ENCODE results near the gene ADK.
"Not testable (repeated sequence)": the region's sequence is repeated elsewhere in the genome, so short reads cannot be mapped to it uniquely, and the experiment has no call there.

ADK gene

GRCh38 chr10:74145133-74145532 lies 5.9 kb upstream of the ADK start:
- DNase-seq (ENCODE audit: low read depth in 2 of 2) = no peak

- DNase-seq (ENCODE audit: low read depth in 2 of 2) = not testable (repeated sequence)
Measured at GRCh38 chr10:74146980-74147379, 4.0 kb upstream of the ADK start.

DNA sequence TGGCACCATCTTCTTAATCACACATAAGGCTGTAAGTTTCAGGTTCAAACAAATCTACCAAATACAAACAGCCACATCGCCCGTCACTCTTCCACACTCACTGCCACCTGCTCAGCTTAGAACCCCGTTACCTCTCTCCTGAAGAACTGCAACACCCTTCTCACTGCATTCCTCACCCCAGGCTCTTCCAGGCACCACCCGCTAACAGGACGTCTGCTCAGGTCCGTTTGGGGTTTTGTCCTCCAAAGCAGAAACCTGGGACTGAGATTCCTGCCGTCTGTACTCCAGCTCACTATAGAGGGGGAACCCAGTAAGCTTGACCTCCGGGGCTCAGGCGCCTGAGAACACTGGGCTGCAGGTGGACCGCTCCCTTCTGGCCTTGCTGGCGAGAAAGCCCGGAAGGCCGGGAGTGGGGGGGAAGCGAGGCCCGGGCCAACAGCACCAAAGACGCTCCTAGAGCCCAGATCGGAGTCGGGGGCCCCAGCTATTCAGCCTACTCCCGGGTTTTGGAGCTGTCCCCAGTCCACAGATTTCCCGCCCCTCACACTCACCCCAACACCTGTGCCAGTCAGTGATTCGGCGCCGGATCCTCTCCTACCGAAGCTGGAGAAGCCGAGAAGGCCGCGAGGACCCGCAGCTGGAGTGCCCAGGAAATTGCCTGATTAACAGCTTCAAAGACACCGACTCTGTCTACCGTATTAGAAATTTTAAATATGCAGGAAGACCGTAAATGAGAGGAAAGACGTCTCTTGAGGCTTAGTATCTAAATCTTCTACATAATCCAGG lies 624 bp upstream of the ADK start, which contains the start of gene AP3M1:
Gene AP3M1, minus strand, starts transcription at position 625 of the 786 bp plus-strand sequence. CDS start 12,449 bp downstream, outside the sequence.
- DNase-seq (ENCODE audit: low read depth in 2 of 2) = peak; percentile 57 to 68

DNA sequence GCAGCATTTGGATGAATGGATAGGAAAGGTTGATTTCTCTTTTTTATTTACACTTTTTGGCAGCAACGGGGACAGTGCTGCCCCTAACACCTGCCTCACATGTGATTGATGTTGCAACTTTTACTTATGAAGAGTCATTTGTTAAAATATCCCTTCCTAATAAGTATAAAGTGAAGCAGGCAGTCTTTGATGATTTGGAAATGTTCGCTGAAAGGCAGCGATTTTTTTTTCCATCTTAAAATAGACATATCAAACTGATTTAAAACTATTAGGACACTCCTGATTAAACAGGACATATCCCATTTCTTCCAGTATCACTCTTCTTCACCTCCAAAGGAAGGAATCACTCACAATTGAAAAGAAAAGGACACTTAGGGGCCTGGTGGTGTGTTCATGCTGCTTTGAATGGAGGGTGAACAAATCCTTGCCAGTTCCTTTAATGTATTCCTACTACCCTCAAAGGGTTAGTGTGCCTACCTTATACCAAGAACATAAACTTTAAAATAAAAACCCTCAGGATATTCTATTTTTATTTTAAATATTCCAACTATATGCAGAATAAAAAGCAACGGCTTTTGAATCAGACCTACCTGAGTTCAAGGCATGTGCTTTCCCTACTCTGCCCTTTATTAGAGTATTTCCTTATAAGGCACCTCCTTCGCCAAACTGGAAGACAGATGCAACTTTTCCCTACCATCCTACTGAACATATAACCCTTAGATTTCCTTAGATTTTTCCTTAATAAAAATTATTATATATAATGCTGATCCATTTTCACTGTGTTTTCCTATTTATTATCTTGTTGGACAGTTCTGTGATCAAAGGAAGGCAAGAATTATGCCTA lies 1.1 kb downstream of the ADK start:
- no peak for DNase-seq (ENCODE audit: low read depth in 2 of 2)

GRCh38 chr10:74153123-74153522 lies 2.1 kb downstream of the ADK start:
- no peak for DNase-seq (ENCODE audit: low read depth in 2 of 2)

DNA sequence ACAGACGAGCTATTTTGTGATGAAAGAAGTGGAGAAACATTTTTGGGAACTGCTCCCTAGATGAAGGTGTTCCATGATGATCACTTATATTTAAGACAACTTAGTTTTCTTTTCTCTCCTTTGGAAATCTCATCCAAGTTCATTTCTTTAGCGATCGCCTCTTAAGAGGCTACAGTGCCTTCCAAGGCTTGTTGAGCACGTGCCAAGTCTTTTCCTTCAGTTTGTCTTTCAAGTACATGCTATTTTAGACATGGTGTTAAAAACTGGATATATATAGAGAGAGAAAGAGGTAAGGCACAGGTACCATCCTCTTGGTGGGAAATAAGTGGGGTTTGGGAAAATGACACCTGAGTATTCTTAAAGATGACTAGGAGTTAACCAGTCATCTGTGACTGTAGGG lies 2.7 kb downstream of the ADK start:
- DNase-seq (ENCODE audit: low read depth in 2 of 2) = no peak

GRCh38 chr10:74156919-74157289 lies 5.9 kb downstream of the ADK start:
- no peak for DNase-seq (ENCODE audit: low read depth in 2 of 2)

- DNase-seq (ENCODE audit: low read depth in 2 of 2) = no peak
Measured at GRCh38 chr10:74160013-74160412, 9.0 kb downstream of the ADK start.

GRCh38 chr10:74163319-74164068 lies 12.5 kb downstream of the ADK start:
- DNase-seq (ENCODE audit: low read depth in 2 of 2) = no peak

DNA sequence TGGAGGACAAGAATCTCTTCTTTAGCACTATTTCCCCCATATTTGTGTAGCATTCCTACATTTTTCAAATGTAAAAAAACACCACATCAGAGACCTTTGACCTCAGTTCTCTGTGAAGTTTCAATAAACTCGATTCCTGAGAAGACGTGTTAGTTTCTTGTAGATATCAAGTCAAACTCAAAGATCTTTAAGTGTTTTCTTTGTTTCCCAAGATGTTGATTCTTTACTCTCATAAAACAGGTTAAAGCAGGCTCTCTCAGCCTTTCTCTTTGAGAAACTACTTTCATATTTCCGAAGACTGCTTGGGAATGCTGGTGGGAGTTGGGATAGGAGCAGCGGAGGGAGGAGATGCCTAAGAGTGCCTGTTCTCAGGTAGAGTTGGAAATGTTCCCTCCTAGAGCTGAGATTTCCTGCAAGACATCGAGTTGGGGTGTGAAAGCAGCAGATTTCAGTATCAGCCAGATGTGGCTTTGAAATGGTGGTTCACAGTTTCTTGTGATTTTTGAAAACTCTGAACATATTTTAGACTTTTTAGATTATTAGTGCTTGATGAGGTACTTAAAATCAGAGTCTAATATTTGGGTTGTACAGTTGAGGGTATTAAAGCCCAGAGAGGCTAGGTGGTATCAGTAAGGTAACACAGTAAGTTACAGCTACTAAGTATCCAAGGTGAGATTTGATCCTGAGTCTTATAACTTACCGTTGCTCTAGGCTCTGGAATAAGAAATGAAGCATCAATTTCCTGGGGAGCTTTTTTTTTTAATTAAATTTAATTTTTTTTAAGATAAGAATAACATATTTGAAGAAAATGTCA lies 13.9 kb downstream of the ADK start:
- DNase-seq (ENCODE audit: low read depth in 2 of 2) = no peak

GRCh38 chr10:74165530-74165901 lies 14.5 kb downstream of the ADK start:
- DNase-seq (ENCODE audit: low read depth in 2 of 2) = no peak

DNA sequence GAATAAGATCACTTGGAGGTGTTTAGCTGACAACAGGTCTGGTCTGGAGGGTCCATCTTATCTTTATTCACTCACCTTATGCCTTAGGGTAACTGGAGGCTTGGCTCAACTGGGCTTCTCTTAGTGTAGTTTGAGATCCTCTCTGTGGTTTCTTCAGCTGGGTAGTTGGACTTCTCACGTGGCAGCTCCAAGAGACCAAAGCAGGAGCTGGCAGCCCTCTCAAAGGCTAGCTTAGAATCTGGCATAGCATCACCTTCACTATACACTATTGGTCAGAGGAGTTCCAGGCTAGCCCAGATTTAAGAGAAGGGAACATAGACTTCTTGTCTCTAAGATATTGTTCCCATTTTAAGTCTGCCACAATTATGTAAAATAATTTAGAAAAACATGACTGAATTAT lies 16.4 kb downstream of the ADK start:
- DNase-seq (ENCODE audit: low read depth in 2 of 2) = no peak

DNA sequence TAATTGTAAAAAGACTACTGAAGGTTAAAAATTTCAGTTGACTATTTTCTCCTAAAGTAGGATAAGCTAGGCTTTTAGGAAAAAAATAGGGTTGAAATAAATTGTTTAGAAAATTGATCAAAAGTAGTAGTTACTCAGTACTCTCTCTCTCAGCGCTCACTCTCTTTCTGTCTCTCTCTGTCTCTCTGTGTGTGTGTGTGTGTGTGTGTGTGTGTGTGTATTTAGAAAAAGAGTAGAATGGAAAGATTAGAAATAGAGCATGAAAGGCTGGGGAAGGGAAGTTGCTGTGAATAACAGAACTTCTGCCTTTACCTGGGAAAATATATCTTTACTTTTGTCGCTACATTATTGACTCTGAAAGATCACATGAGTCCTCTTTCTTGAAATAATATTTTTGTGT lies 20.6 kb downstream of the ADK start:
- no peak for DNase-seq (ENCODE audit: low read depth in 2 of 2)

GRCh38 chr10:74174521-74174920 lies 23.5 kb downstream of the ADK start:
- DNase-seq (ENCODE audit: low read depth in 2 of 2) = no peak

GRCh38 chr10:74175510-74176379 lies 24.7 kb downstream of the ADK start:
- DNase-seq (ENCODE audit: low read depth in 2 of 2) = no peak

GRCh38 chr10:74176380-74177139 lies 25.5 kb downstream of the ADK start:
- DNase-seq (ENCODE audit: low read depth in 2 of 2) = peak; percentile 90 to 92

DNA sequence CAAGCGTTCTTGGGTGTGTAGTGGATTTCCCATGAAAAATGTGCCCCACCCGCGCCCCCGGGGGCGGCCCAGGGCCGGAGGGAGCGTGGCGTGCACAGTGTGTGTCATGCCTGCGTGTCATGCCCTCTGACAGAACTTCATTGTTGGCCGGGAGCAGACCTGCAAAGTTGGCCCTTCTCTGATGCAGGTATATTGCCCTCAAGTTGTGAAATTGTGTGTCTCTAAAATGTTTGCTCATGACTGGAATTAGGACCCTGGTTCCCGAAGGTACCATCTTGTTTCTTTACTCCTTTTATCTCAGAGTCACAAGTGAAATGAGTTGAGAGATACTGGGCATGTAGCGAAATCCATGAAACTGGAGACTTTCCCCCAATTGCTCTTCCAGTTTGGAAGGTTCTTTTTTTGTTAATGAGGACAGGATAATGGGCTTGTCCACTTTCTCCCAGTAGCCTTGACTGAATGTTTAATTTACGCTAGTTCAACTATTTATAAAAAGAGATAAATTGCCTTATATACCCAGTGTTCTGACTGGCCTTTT lies 26.2 kb downstream of the ADK start:
- DNase-seq (ENCODE audit: low read depth in 2 of 2) = peak; percentile 35 to 43

DNA sequence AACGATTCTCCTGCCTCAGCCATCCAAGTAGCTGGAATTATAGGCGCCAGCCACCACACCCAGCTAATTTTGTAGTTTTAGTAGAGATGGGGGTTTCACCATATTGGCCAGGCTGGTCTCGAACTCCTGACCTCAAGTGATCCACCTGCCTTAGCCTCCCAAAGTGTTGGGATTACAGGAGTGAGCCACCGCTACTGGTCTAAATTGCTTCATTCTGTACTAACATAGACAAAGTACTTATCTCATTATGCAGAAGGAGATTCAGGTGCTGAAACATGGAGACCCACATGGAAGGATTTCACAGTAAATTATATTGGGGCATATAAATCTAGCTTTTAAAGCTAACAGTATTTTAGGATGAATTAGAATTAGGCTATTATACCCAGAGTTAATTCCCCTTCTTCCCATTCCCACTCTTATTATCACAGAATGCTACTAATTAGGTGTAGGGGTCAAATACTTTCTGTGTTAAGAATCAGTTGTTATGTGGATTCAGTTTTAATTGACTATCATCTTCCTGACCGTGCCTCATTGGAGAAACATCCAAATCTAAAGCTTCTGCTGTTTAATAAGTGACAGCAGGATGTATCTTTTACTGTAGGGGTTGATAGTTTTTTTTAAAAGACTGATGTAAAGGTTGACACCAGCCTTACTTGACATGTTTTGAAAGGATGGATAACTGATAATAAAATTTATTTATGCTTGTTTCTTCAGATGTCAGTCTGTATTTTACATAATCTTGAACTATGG lies 27.2 kb downstream of the ADK start:
- no peak for DNase-seq (ENCODE audit: low read depth in 2 of 2)

All from stimulated activated CD8-positive, alpha-beta memory T cell treated with anti-CD3 and anti-CD28 coated beads, Interleukin-15, amount 100 ng/mL, for 4 hours (primary cell).